ENCODE data around the gene MYO18A.
"Not testable (repeated sequence)": the region's sequence is repeated elsewhere in the genome, so short reads cannot be mapped to it uniquely, and the experiment has no call there.

MYO18A gene

GRCh38 chr17:29179232-29180033 lies 765 bp downstream of the MYO18A start:
- in situ Hi-C loops (cut with MboI; ENCODE audit: low sequenced_read_pairs) = no loop called here
- Histone ChIP-seq H3K27me3 (ENCODE audit: low read depth) (no peaks in the 10 kb centered on the region), H3K4me3 (peak overlapping the region; percentile 46), H3K4me1 (peaks cover 20% of the 10 kb centered on the region), H3K9me3 (no peaks in the 10 kb centered on the region), H3K36me3 (replicated peaks) (no peaks in the 10 kb centered on the region)
- DNase-seq (ENCODE audit: low spot score in 2 of 2) = peak; percentile 8 to 75

- H3K9me3 ChIP-seq = no peaks in the 10 kb centered on the region
- in situ Hi-C loops (cut with MboI; ENCODE audit: low sequenced_read_pairs) = no loop called here
- no peak for DNase-seq (ENCODE audit: low spot score in 2 of 2)
- H3K4me1 ChIP-seq = peaks cover 20% of the 10 kb centered on the region
- H3K27me3 ChIP-seq (ENCODE audit: low read depth) = no peaks in the 10 kb centered on the region
- no peak overlapping the region for H3K4me3 ChIP-seq
- H3K36me3 ChIP-seq (replicated peaks) = no peaks in the 10 kb centered on the region
These were observed 1.4 kb downstream of the MYO18A start for GRCh38 chr17:29178750-29179231.

GRCh38 chr17:29177871-29178749 lies 2.1 kb downstream of the MYO18A start:
- Histone ChIP-seq H3K9me3 (no peaks in the 10 kb centered on the region), H3K4me3 (no peak overlapping the region), H3K27me3 (ENCODE audit: low read depth) (no peaks in the 10 kb centered on the region), H3K4me1 (peaks cover 20% of the 10 kb centered on the region), H3K36me3 (replicated peaks) (no peaks in the 10 kb centered on the region)
- DNase-seq (ENCODE audit: low spot score in 2 of 2) = no peak
- in situ Hi-C loops (cut with MboI; ENCODE audit: low sequenced_read_pairs) = no loop called here

GRCh38 chr17:29177541-29177870 lies 2.7 kb downstream of the MYO18A start:
- in situ Hi-C loops (cut with MboI; ENCODE audit: low sequenced_read_pairs) = no loop called here
- H3K9me3 ChIP-seq = no peaks in the 10 kb centered on the region
- no peak for DNase-seq (ENCODE audit: low spot score in 2 of 2)
- no peaks in the 10 kb centered on the region for H3K27me3 ChIP-seq (ENCODE audit: low read depth)
- H3K4me3 ChIP-seq = no peak overlapping the region
- H3K36me3 ChIP-seq (replicated peaks) = no peaks in the 10 kb centered on the region
- peaks cover 20% of the 10 kb centered on the region for H3K4me1 ChIP-seq

GRCh38 chr17:29176558-29177351 lies 3.4 kb downstream of the MYO18A start:
- peak; percentile 32 to 64 for DNase-seq (ENCODE audit: low spot score in 2 of 2)
- H3K4me1 ChIP-seq = peaks cover 20% of the 10 kb centered on the region
- H3K4me3 ChIP-seq = peak overlapping the region; percentile 34

GRCh38 chr17:29175349-29175748 lies 4.8 kb downstream of the MYO18A start:
- Histone ChIP-seq H3K36me3 (replicated peaks) (no peaks in the 10 kb centered on the region), H3K27me3 (ENCODE audit: low read depth) (no peaks in the 10 kb centered on the region), H3K4me1 (peaks cover 20% of the 10 kb centered on the region), H3K4me3 (no peak overlapping the region), H3K9me3 (no peaks in the 10 kb centered on the region)
- no peak for DNase-seq (ENCODE audit: low spot score in 2 of 2)
- in situ Hi-C loops (cut with MboI; ENCODE audit: low sequenced_read_pairs) = no loop called here

More at GRCh38 chr17:29176558-29177351, 3.4 kb downstream of the MYO18A start:
- no peaks in the 10 kb centered on the region for H3K27me3 ChIP-seq (ENCODE audit: low read depth)
- H3K36me3 ChIP-seq (replicated peaks) = no peaks in the 10 kb centered on the region
- no peaks in the 10 kb centered on the region for H3K9me3 ChIP-seq
- in situ Hi-C loops (cut with MboI; ENCODE audit: low sequenced_read_pairs) = no loop called here

- DNase-seq (ENCODE audit: low spot score in 2 of 2) = no peak
- in situ Hi-C loops (cut with MboI; ENCODE audit: low sequenced_read_pairs) = no loop called here
- H3K9me3 ChIP-seq = no peaks in the 10 kb centered on the region
- no peak overlapping the region for H3K4me3 ChIP-seq
- H3K27me3 ChIP-seq (ENCODE audit: low read depth) = no peaks in the 10 kb centered on the region
- peaks cover 10% of the 10 kb centered on the region for H3K4me1 ChIP-seq
- no peaks in the 10 kb centered on the region for H3K36me3 ChIP-seq (replicated peaks)
These were observed 7.6 kb downstream of the MYO18A start for GRCh38 chr17:29172589-29172988.

- H3K27me3 ChIP-seq (ENCODE audit: low read depth) = no peaks in the 10 kb centered on the region
- in situ Hi-C loops (cut with MboI; ENCODE audit: low sequenced_read_pairs) = no loop called here
- H3K4me3 ChIP-seq = no peak overlapping the region
These were observed 9.5 kb downstream of the MYO18A start for GRCh38 chr17:29170682-29171081.

GRCh38 chr17:29169806-29170591 lies 10.2 kb downstream of the MYO18A start:
- DNase-seq (ENCODE audit: low spot score in 2 of 2) = no peak
- Histone ChIP-seq H3K36me3 (replicated peaks) (no peaks in the 10 kb centered on the region; the same call in 1 of the 2 replicates), H3K4me3 (no peak overlapping the region), H3K27me3 (ENCODE audit: low read depth) (no peaks in the 10 kb centered on the region), H3K9me3 (no peaks in the 10 kb centered on the region), H3K4me1 (no peaks in the 10 kb centered on the region)
- in situ Hi-C loops (cut with MboI; ENCODE audit: low sequenced_read_pairs) = no loop called here

More at GRCh38 chr17:29170682-29171081, 9.5 kb downstream of the MYO18A start:
- no peak for DNase-seq (ENCODE audit: low spot score in 2 of 2)
- Histone ChIP-seq H3K36me3 (replicated peaks) (no peaks in the 10 kb centered on the region; the same call in 1 of the 2 replicates), H3K4me1 (no peaks in the 10 kb centered on the region), H3K9me3 (no peaks in the 10 kb centered on the region)

- in situ Hi-C loops (cut with MboI; ENCODE audit: low sequenced_read_pairs); DNase-seq (ENCODE audit: low spot score in 2 of 2); H3K4me3 ChIP-seq; H3K36me3 ChIP-seq (replicated peaks); H3K4me1 ChIP-seq; H3K9me3 ChIP-seq; H3K27me3 ChIP-seq (ENCODE audit: low read depth): not testable (repeated sequence)
These were observed 11.5 kb downstream of the MYO18A start for GRCh38 chr17:29168759-29169126.

- in situ Hi-C loops (cut with MboI; ENCODE audit: low sequenced_read_pairs) = no loop called here
These were observed 12.0 kb downstream of the MYO18A start for GRCh38 chr17:29168079-29168758.

GRCh38 chr17:29167393-29168078 lies 12.7 kb downstream of the MYO18A start:
- no peaks in the 10 kb centered on the region for H3K27me3 ChIP-seq (ENCODE audit: low read depth)
- H3K4me1 ChIP-seq = no peaks in the 10 kb centered on the region
- no peaks in the 10 kb centered on the region; the same call in 1 of the 2 replicates for H3K36me3 ChIP-seq (replicated peaks)
- DNase-seq (ENCODE audit: low spot score in 2 of 2) = no peak
- no peak overlapping the region for H3K4me3 ChIP-seq
- in situ Hi-C loops (cut with MboI; ENCODE audit: low sequenced_read_pairs) = no loop called here
- no peaks in the 10 kb centered on the region for H3K9me3 ChIP-seq

More at GRCh38 chr17:29168079-29168758, 12.0 kb downstream of the MYO18A start:
- Histone ChIP-seq H3K36me3 (replicated peaks) (no peaks in the 10 kb centered on the region; the same call in 1 of the 2 replicates), H3K9me3 (no peaks in the 10 kb centered on the region), H3K4me1 (no peaks in the 10 kb centered on the region), H3K27me3 (ENCODE audit: low read depth) (no peaks in the 10 kb centered on the region), H3K4me3 (no peak overlapping the region)
- DNase-seq (ENCODE audit: low spot score in 2 of 2) = no peak
